RKO (cell line): ENCODE results near the gene MPPED1.

ENCODE experiments used
- DNase-seq: peaks from one replicate; pipeline ENCODE4 v3.0.0-alpha.2; 2016; ENCODE audit warnings: low spot score

The MPPED1 gene

DNA sequence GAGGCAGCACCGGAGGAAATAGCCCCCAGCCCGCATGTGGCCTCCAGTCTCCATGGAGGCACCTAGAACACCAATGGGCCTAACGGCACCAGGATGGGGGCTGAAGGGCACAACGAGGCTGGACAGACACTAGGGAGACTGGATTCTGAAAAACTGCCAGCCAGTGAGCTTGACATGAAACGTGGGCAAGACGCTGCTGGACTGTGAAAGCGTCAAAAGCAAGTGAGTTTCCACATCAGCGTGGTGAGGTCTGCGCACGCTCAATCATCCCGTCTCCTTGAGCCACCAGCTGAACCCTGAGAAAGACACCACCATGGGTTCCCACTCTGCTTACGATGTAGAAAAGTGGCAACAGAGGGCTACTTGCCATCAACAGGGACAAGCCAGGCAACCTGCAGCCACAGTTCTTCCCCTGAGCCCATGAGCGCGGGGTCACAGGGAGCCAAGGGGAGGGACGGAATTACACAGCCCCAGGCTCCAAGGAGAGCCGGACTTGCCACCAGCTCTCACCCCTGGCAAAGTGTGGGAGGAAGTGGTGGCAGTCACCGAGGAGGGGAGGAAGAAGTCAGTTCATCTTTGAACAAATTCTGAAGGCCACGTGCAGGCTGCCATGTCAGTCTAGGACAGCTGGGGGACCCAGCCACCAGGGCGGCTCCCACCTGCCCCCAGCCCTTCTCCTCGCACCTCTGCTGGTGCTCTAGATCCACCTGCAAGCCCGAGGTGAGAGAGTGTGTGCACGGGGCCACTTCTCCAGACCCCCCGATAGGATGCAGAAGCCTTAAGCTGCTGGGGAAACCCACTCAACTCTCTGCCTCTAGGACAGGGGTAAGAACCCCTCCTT, 131.1 kb downstream of the MPPED1 start:
- no peak for DNase-seq

GRCh38 chr22:43543522-43544288, 131.9 kb downstream of the MPPED1 start:
- DNase-seq: no peak

- DNase-seq: no peak
Observed at GRCh38 chr22:43544289-43544673, 132.5 kb downstream of the MPPED1 start.

DNA sequence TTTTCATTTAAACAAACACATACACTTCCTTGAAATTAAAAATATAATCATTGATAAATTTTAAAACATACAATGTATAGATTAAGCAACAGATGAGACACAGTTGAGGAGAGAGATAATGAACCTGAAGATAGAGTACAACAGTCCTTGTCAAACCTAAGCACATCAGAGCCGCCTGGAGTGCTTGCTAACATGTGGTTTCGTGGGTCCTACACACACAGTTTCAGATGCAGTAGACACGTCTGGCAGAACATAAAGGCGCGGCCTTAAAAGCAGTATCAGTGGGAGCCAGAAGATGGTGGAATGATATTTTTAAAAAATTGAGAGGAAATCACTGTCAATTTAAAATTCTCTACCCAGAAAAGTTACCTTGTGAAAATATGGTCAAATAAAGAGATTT, 134.4 kb downstream of the MPPED1 start:
- no peak for DNase-seq

DNA sequence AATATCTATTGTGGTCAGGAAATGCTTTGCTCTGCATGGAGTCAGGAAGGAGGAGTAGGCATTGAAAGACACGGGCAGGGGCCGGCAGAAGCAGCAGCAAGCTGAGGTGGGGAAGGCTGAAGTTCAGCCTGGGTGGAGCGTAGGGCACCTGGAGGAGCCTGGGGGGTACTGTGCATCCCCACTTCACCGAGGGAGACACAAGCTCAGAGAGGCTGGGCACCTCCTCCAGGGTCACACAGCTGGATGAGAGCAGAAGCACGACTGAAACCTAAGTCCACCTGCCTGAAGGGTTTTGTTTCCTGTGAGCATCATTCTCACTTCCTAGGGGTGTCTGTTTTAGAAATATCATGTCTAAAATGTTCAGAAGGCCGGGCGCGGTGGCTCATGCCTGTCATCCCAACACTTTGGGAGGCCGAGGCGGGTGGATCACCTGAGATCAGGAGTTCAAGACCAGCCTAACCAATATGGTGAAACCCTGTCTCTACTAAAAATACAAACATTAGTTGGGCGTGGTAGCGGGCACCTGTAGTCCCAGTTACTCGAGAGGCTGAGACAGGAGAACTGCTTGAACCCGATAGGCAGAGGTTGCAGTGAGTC, 138.3 kb downstream of the MPPED1 start:
- no peak for DNase-seq

DNA sequence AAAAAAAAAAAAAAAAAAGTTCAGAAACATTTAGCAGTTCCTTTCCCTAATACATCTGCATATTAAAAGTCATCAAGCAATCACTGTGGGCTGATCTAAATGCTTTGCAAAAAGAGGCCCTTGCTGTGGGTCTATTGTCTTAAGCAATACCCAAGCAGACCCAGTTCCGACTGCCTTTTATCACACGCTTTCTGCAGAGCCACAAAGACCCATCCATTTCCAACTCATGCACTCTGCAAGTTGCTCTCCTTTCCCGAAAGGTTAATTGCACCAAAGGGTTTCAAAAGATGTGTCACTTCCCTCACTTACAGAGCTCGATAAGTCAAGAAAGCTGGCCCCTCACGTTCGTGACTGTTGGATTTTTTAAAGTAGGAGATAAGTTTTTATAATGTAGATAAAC, 138.9 kb downstream of the MPPED1 start:
- no peak for DNase-seq

DNA sequence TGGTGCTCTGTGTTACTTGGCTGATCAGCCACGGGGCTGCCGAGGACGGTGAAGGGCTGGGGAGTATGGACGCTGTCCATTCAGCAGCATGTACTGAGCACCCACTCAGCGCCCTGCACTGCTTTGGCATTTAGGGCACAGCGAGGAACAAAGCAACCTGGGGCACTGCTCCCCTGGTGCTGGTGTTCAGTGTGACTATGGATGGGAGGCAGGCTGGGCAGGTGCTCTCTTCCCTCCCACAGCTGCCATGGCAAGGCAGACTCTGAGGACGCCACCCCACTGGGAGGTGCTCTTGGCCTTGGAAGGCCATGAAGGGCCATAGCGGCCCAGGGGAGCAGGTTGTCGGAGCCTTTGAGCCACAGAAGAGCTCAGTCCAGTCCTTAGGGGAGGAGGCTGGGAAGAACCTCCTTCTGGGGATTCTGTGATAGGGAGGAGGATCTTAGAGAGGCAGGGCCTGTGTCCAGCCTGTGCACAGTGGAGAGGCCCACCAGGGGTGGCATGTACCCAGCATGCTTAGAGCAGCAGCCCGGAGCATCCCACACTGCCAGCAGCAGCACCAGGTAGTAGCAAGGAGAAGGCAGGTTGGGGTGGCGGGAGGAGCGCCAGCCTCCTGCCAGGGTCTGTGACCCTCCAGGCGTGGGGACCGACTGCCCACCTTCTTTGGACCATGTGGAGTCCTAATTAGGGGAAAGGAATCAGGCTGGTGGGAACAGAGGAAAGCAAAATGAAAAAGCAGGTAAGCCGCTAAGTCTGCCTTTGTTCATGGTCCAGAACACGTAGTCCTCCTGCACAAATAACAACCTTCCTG, 141.8 kb downstream of the MPPED1 start:
- no peak for DNase-seq

GRCh38 chr22:43554259-43554636, 142.4 kb downstream of the MPPED1 start:
- no peak for DNase-seq

GRCh38 chr22:43554694-43555365, 143.0 kb downstream of the MPPED1 start:
- no peak for DNase-seq

DNA sequence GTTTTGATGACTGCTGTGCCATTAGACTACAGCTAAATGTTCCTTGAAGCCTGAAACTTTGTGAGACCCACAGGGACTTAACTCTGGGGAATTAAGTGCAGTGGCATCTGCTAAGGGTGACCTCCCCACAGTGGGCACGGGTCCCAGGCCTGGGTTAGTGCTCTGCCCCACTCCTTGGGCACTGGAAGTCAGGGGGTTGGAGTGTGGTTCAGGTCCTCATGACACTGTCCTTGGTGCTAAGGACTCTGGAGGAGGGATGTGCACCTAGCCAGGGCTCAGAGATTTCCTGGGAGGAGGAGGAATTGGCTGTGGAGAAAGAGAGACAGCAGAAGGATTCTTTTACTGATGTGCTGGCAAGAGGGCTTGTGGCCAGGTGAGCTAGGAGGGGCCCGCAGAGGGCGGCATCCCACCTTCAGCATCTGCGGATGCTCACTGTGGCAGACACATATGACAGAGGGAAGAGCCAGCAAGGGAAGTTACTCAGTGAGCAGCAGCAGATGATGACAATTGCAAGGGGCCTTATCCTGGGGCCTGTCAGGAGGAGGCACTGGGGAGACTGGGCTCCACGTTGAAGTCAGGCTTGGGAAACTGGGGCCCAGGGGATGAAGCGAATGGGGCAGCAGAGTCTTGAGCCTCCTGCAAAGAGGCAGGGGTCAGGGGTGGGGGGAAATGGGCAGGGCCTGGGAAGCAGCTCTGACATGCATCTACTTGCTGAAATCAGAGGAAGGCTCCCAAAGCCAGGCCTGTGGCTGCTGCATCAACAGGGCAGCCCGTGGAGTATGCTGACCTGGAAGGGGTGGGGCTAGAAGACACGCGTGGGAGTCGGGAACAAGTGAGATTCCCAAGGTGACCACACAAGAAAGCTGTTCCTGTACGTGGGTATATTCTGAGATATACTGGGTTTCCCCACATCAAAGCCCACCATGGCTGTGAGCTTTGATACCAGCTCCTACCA, 144.0 kb downstream of the MPPED1 start:
- DNase-seq: no peak
